OCI-LY1 (cell line): ENCODE data around the gene VMAC.

ENCODE experiments used
- H2AFZ ChIP-seq: fragments of 200-600 bp; sonication (generic), shearing (Covaris generic); 2 replicates; pipeline ENCODE4 v1.6.0; 2014; ENCODE audit warnings: antibody characterized with exemption, mild to moderate bottlenecking, low read length
- H3F3A ChIP-seq: fragments of 200-600 bp; sonication (generic), shearing (Covaris generic); 2 replicates; pipeline ENCODE4 v1.6.0; 2014; ENCODE audit warnings: mild to moderate bottlenecking, antibody characterized with exemption, low read length, moderate library complexity; ENCODE audit not compliant: insufficient read depth
- H3K27ac ChIP-seq: fragments of 200-600 bp; sonication (generic); 2 replicates; pipeline ENCODE4 v1.5.1; 2014; ENCODE audit warnings: low read length, mixed run types, mild to moderate bottlenecking, low read depth; ENCODE audit not compliant: poor library complexity, severe bottlenecking
- H3K27me3 ChIP-seq: fragments of 200-600 bp; sonication (generic); 2 replicates; pipeline ENCODE4 v1.6.0; 2014; ENCODE audit warnings: antibody characterized with exemption, mild to moderate bottlenecking, low read length, moderate library complexity; ENCODE audit not compliant: insufficient read depth
- H3K36me3 ChIP-seq: fragments of 200-600 bp; sonication (generic); 2 replicates; pipeline ENCODE4 v1.6.1; 2014; ENCODE audit warnings: mild to moderate bottlenecking, antibody characterized with exemption, low read length, moderate library complexity, mixed read lengths; ENCODE audit not compliant: insufficient read depth
- H3K4me1 ChIP-seq: fragments of 200-600 bp; sonication (generic); 2 replicates; pipeline ENCODE4 v1.5.1; 2014; ENCODE audit warnings: mild to moderate bottlenecking, low read length, moderate library complexity; ENCODE audit not compliant: insufficient read depth, severe bottlenecking
- H3K4me2 ChIP-seq: fragments of 200-600 bp; sonication (generic), shearing (Covaris generic); 2 replicates; pipeline ENCODE4 v1.6.1; 2014; ENCODE audit warnings: low read length
- H3K4me3 ChIP-seq: fragments of 200-600 bp; sonication (generic); 2 replicates; pipeline ENCODE4 v1.5.1; 2014; ENCODE audit warnings: low read length, low read depth, mild to moderate bottlenecking, mixed read lengths; ENCODE audit not compliant: poor library complexity, severe bottlenecking
- H3K79me2 ChIP-seq: fragments of 200-600 bp; shearing (Covaris generic); 2 replicates; pipeline ENCODE4 v1.6.1; 2016; ENCODE audit warnings: mixed run types, low read length, mixed read lengths; ENCODE audit not compliant: insufficient read depth
- H3K9ac ChIP-seq: fragments of 200-600 bp; sonication (generic), shearing (Covaris generic); 2 replicates; pipeline ENCODE4 v1.6.1; 2014; ENCODE audit warnings: mild to moderate bottlenecking, low read length, mixed read lengths
- H3K9me2 ChIP-seq: fragments of 200-600 bp; sonication (generic), shearing (Covaris generic); 2 replicates; pipeline ENCODE4 v1.6.1; 2014; ENCODE audit warnings: low read depth, mild to moderate bottlenecking, low read length, mixed read lengths
- H3K9me3 ChIP-seq: fragments of 200-600 bp; shearing (Covaris generic); 2 replicates; pipeline ENCODE4 v1.6.1; 2014; ENCODE audit warnings: low read length, mixed read lengths
- H4K20me1 ChIP-seq: fragments of 200-600 bp; sonication (generic), shearing (Covaris generic); 2 replicates; pipeline ENCODE4 v1.6.0; 2016; ENCODE audit warnings: mild to moderate bottlenecking, low read length; ENCODE audit not compliant: insufficient read depth
- EZH2 ChIP-seq: fragments of 200-600 bp; sonication (generic), shearing (Covaris generic); IDR thresholded peaks from 2 replicates; pipeline ENCODE4 v1.8.0; 2017; ENCODE audit warnings: borderline replicate concordance, mixed run types, mild to moderate bottlenecking, antibody characterized with exemption, low read length, moderate library complexity, mixed read lengths
- TF ChIP-seq, protein P1 (sequence below): fragments of 200-600 bp; sonication (generic), shearing (Covaris generic); IDR thresholded peaks from 2 replicates; pipeline ENCODE4 v1.5.1; 2017; ENCODE audit warnings: mild to moderate bottlenecking, antibody characterized with exemption, low read length, moderate library complexity, mixed read lengths

The VMAC gene

DNA sequence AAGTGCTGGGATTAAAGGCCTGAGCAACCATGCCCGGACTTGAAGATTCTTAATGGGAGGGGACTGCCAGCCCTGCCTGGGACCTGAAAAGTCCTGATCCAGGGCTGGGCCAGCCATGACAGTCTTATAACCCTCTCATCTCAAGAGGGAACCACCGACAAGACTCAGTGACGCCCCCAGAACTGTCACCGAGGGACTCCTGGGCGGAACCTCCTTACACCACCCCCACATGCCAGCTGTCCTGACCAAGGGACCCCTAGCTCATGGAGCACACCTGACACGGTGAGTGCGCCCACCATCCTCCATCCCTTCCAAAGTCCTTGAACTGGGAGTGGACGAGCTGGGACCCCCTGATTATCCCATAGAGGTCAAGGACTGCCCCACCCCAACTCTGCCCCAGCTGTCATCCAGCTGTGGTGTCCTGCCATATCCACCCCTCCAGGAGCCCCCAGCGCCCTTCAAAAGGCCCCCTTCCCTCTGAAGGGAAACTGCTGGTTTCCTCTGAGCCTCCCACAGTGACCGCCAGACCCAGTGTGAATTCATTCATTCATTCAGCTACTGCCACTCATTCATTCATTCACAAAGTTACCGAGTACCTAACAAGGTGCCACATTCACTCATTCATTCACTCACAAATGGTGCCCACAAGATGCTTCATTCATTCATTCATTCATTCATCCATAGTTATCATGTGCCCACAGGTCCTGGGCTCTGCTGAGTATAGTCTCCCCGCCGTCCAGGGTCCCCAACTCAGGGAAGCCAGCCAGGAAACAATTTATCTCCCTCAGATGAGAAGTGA lies 4.7 kb upstream of the VMAC start:
- H3K9me2 ChIP-seq = no peaks in the 10 kb centered on the region
- no peak overlapping the region for H3K27ac ChIP-seq
- H3F3A ChIP-seq = no peaks in the 10 kb centered on the region

DNA sequence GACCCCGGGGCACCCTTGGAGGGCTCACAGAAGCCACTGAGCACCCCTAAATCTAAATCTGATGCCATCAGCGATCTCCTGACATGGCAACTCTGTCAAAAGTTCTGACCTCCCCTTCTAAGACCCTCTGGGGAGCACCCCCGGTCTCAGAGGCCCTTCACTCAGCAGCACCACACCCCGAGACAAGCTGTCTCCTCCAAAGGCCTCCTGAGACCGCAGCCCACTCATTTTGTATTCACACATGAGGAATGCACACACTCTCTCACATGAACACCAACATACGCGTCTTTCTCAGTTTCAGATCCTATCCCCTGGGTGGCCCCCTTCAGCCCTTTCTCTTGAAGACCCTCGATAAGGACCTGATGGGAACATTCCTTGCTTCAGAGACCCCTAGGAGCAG lies 3.7 kb upstream of the VMAC start:
- no peak overlapping the region for H3K4me2 ChIP-seq
- H3K9me3 ChIP-seq = no peaks in the 10 kb centered on the region
- H3K27me3 ChIP-seq = no peaks in the 10 kb centered on the region
- no peak overlapping the region for H3K27ac ChIP-seq
- H3K4me3 ChIP-seq = no peak overlapping the region
- H3F3A ChIP-seq = no peaks in the 10 kb centered on the region
- H3K36me3 ChIP-seq = peaks cover 29% of the 10 kb centered on the region
- no peaks in the 10 kb centered on the region for H4K20me1 ChIP-seq
- H3K9ac ChIP-seq = no peak overlapping the region
- H3K4me1 ChIP-seq = peaks cover 18% of the 10 kb centered on the region
- H3K9me2 ChIP-seq = no peaks in the 10 kb centered on the region
- TF ChIP-seq, protein P1, sequence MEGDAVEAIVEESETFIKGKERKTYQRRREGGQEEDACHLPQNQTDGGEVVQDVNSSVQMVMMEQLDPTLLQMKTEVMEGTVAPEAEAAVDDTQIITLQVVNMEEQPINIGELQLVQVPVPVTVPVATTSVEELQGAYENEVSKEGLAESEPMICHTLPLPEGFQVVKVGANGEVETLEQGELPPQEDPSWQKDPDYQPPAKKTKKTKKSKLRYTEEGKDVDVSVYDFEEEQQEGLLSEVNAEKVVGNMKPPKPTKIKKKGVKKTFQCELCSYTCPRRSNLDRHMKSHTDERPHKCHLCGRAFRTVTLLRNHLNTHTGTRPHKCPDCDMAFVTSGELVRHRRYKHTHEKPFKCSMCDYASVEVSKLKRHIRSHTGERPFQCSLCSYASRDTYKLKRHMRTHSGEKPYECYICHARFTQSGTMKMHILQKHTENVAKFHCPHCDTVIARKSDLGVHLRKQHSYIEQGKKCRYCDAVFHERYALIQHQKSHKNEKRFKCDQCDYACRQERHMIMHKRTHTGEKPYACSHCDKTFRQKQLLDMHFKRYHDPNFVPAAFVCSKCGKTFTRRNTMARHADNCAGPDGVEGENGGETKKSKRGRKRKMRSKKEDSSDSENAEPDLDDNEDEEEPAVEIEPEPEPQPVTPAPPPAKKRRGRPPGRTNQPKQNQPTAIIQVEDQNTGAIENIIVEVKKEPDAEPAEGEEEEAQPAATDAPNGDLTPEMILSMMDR = no peak
- TF ChIP-seq EZH2 = no peak
- H3K79me2 ChIP-seq = peaks cover 30% of the 10 kb centered on the region
- no peak overlapping the region for H2AFZ ChIP-seq

More for the DNA sequence above, 4.7 kb upstream of the VMAC start:
- Histone ChIP-seq H4K20me1 (no peaks in the 10 kb centered on the region), H3K4me1 (peaks cover 11% of the 10 kb centered on the region), H3K4me3 (no peak overlapping the region), H3K4me2 (no peak overlapping the region), H3K79me2 (peaks cover 30% of the 10 kb centered on the region), H2AFZ (no peak overlapping the region), H3K9me3 (no peaks in the 10 kb centered on the region), H3K27me3 (no peaks in the 10 kb centered on the region), H3K9ac (no peak overlapping the region), H3K36me3 (peaks cover 39% of the 10 kb centered on the region)
- TF ChIP-seq, protein P1 = no peak
- no peak for TF ChIP-seq EZH2

DNA sequence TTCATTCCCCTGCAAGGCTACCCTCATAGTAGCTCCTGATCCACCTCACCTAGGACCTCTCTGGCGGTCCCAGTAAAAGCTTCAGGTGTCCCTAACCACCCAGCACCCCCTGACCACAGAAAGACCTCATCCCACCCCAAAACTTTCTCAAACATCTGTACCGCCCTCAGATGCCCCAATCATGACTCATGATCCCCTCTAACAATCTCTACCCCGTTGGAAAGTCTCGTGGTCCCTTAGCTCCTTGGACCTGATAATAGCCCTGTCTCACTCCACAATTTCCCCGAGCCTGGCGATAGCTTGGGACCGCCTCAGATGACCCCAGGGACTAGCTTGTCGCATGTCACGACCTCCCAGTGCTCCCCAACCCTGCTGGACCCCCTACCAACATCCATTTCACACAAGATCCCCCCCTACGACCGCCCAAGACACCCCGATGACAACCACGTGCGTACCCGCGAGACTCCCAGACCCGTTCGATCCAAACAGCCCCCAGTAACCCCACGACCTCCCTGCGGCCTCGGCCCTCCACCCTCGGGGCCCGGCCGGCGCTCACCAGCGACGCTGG lies 1.5 kb upstream of the VMAC start:
- peak overlapping the region; percentile 88 for H3K4me2 ChIP-seq
- H4K20me1 ChIP-seq = no peaks in the 10 kb centered on the region
- H3K79me2 ChIP-seq = peaks cover 30% of the 10 kb centered on the region
- H3K4me3 ChIP-seq = peak overlapping the region; percentile 97
- H2AFZ ChIP-seq = no peak overlapping the region
- peak overlapping the region; percentile 82 for H3K27ac ChIP-seq
- TF ChIP-seq, protein P1 = no peak
- no peak for TF ChIP-seq EZH2
- H3K4me1 ChIP-seq = peaks cover 18% of the 10 kb centered on the region
- peak overlapping the region; percentile 99 for H3K9ac ChIP-seq
- peaks cover 16% of the 10 kb centered on the region for H3K36me3 ChIP-seq
- no peaks in the 10 kb centered on the region for H3K9me2 ChIP-seq
- no peaks in the 10 kb centered on the region for H3K27me3 ChIP-seq
- H3F3A ChIP-seq = no peaks in the 10 kb centered on the region
- no peaks in the 10 kb centered on the region for H3K9me3 ChIP-seq
